ENCODE results near the gene KLF7.

The KLF7 gene

DNA sequence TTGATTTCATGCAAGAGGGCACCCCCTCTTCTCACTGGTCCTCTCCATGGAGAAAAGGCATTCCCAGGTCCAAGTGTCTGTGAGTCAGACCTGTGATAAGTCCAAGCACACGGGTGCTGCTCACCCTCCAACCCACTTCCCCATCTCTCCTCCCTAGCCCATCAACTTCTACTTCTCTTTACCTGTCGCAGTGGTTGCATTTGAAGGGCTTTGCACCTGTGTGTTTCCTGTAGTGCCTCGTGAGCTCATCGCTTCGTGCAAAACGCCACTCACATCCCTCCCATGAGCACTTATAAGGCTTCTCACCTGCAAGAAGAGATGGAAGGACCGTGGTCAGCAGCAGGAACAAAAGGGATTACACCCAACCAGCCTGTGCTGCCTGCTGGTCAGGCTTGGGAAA is 77.5 kb downstream of the KLF7 start:
- Histone ChIP-seq H3K9me2 (replicated peaks; ENCODE audit: insufficient read depth, low read length) (no peaks in the 10 kb centered on the region; the same call in 1 of the 2 replicates), H3K4me2 (ENCODE audit: low read depth, low read length, poor library complexity, severe bottlenecking) (no peak overlapping the region), H3K79me2 (ENCODE audit: insufficient read depth, low read length) (no peaks in the 10 kb centered on the region), H3K36me3 (ENCODE audit: low read length) (no peaks in the 10 kb centered on the region), H3K9me3 (ENCODE audit: insufficient read depth, low read length) (no peaks in the 10 kb centered on the region), H2AFZ (ENCODE audit: low read depth, low read length, severe bottlenecking) (no peak overlapping the region), H3K27me3 (ENCODE audit: low read length) (no peaks in the 10 kb centered on the region), H4K20me1 (ENCODE audit: low read depth, low read length) (no peaks in the 10 kb centered on the region), H3K9ac (ENCODE audit: low read length) (no peak overlapping the region), H3K4me3 (ENCODE audit: insufficient read depth, low read length, poor library complexity, severe bottlenecking) (no peak overlapping the region), H3K27ac (ENCODE audit: low read depth, low read length) (no peak overlapping the region), H3F3A (ENCODE audit: insufficient read depth) (no peaks in the 10 kb centered on the region)
- TF ChIP-seq EZH2phosphoT487 (conservative IDR thresholded peaks at IDR 0.05; ENCODE audit: low read length): no peak
- TF ChIP-seq, protein P1, sequence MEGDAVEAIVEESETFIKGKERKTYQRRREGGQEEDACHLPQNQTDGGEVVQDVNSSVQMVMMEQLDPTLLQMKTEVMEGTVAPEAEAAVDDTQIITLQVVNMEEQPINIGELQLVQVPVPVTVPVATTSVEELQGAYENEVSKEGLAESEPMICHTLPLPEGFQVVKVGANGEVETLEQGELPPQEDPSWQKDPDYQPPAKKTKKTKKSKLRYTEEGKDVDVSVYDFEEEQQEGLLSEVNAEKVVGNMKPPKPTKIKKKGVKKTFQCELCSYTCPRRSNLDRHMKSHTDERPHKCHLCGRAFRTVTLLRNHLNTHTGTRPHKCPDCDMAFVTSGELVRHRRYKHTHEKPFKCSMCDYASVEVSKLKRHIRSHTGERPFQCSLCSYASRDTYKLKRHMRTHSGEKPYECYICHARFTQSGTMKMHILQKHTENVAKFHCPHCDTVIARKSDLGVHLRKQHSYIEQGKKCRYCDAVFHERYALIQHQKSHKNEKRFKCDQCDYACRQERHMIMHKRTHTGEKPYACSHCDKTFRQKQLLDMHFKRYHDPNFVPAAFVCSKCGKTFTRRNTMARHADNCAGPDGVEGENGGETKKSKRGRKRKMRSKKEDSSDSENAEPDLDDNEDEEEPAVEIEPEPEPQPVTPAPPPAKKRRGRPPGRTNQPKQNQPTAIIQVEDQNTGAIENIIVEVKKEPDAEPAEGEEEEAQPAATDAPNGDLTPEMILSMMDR (IDR thresholded peaks at IDR 0.05; ENCODE audit: insufficient read depth, low read length, poor library complexity, severe bottlenecking): no peak

DNA sequence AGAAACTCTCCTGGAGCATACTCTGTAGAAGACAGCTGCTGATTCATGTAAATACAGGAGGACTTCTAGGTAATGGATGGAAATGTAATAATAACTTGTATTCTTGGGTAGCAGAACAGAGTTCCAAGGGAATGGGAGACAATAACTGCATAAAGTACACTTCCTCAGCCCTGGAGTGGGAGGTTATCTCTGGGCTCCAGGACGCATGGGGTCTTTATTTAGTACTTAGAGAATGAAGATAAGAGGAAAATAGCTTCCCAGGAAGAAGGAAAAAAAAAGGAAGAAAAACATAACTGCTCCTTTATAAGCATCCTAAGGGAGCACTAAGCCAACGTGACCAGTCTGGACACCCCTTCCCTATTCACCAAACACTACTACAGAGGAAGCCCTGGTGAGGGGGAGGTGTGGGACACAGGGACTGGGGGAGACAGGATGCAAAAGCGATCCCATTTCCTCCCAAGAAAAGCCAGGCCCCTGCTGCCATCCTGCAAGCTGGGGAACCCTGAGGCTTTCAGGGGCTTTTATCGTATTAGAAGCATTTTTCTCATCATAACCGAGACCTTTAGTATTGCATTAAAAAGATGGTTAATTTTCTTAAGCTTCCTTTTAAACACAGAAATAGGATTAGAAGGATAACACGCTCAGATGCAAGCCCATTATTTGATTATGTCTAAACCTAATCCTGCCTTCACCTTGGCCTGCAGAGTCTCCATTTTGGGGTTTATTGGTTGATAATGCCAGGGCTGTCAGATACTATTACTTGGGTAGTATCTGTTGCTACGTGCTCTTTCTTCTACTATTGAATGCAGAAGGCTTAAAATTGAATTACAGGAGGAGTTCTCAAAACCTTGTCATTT is 78.5 kb downstream of the KLF7 start:
- no peaks in the 10 kb centered on the region for H3K36me3 ChIP-seq (ENCODE audit: low read length)
- no peaks in the 10 kb centered on the region for H3F3A ChIP-seq (ENCODE audit: insufficient read depth)
- no peak overlapping the region for H3K4me2 ChIP-seq (ENCODE audit: low read depth, low read length, poor library complexity, severe bottlenecking)
- no peak overlapping the region for H2AFZ ChIP-seq (ENCODE audit: low read depth, low read length, severe bottlenecking)
- no peak overlapping the region for H3K27ac ChIP-seq (ENCODE audit: low read depth, low read length)
- no peak for TF ChIP-seq EZH2phosphoT487 (conservative IDR thresholded peaks at IDR 0.05; ENCODE audit: low read length)
- TF ChIP-seq, protein P1 (IDR thresholded peaks at IDR 0.05; ENCODE audit: insufficient read depth, low read length, poor library complexity, severe bottlenecking): no peak
- no peaks in the 10 kb centered on the region for H3K79me2 ChIP-seq (ENCODE audit: insufficient read depth, low read length)
- H3K9ac ChIP-seq (ENCODE audit: low read length): no peak overlapping the region
- H4K20me1 ChIP-seq (ENCODE audit: low read depth, low read length): no peaks in the 10 kb centered on the region
- H3K27me3 ChIP-seq (ENCODE audit: low read length): no peaks in the 10 kb centered on the region
- H3K9me3 ChIP-seq (ENCODE audit: insufficient read depth, low read length): no peaks in the 10 kb centered on the region
- H3K4me3 ChIP-seq (ENCODE audit: insufficient read depth, low read length, poor library complexity, severe bottlenecking): no peak overlapping the region
- H3K9me2 ChIP-seq (replicated peaks; ENCODE audit: insufficient read depth, low read length): no peaks in the 10 kb centered on the region; the same call in 1 of the 2 replicates

DNA sequence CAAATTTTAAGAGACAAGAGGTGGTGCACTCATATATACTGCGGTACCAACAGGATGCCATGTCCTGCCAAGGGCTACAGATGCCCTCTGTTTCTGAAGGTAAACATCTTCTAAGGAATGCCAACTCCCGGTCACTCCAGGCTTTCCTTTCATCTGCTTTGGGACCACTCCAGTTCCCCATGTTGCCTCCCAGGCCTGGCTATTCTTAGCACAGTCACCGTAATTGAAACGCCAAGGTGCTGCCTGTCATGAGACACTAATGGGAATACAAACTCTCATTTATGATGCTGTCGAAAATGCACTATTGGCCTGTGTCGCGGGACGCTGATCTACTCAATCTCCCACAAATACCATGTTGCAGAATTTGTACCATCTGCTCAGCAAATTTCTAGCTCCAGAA is 79.6 kb downstream of the KLF7 start:
- Histone ChIP-seq H3K27ac (ENCODE audit: low read depth, low read length) (no peak overlapping the region), H4K20me1 (ENCODE audit: low read depth, low read length) (no peaks in the 10 kb centered on the region)
- no peak for TF ChIP-seq EZH2phosphoT487 (conservative IDR thresholded peaks at IDR 0.05; ENCODE audit: low read length)
- TF ChIP-seq, protein P1 (IDR thresholded peaks at IDR 0.05; ENCODE audit: insufficient read depth, low read length, poor library complexity, severe bottlenecking): no peak

More for the DNA sequence above, 79.6 kb downstream of the KLF7 start:
- Histone ChIP-seq H3K9me3 (ENCODE audit: insufficient read depth, low read length) (no peaks in the 10 kb centered on the region), H3F3A (ENCODE audit: insufficient read depth) (no peaks in the 10 kb centered on the region), H3K27me3 (ENCODE audit: low read length) (no peaks in the 10 kb centered on the region), H3K4me2 (ENCODE audit: low read depth, low read length, poor library complexity, severe bottlenecking) (no peak overlapping the region), H3K36me3 (ENCODE audit: low read length) (no peaks in the 10 kb centered on the region), H3K9me2 (replicated peaks; ENCODE audit: insufficient read depth, low read length) (no peaks in the 10 kb centered on the region; the same call in 1 of the 2 replicates), H3K9ac (ENCODE audit: low read length) (no peak overlapping the region), H3K79me2 (ENCODE audit: insufficient read depth, low read length) (no peaks in the 10 kb centered on the region), H2AFZ (ENCODE audit: low read depth, low read length, severe bottlenecking) (no peak overlapping the region), H3K4me3 (ENCODE audit: insufficient read depth, low read length, poor library complexity, severe bottlenecking) (no peak overlapping the region)
